Fibroblast of skin of abdomen (primary cell): Measurements from ENCODE around the gene DCC. TPM values are rescaled to one million over a fixed set of nuclear protein-coding genes. Genes with fewer than 3 reads are reported as not detected.

Experiments used
- DNase-seq: peaks from one replicate; pipeline ENCODE4 v3.0.0-alpha.2; 2013
- polyA plus RNA-seq, 2 experiments: library from polyadenylated mRNA; unstranded; fragments of 120-200 nt; gene quantifications; one replicate each; pipeline ENCODE4 v1.2.1, GENCODE V29; 2013; ENCODE audit not compliant: insufficient read length in 2 of 2

DCC gene
- polyA plus RNA-seq (2013, experiment 1 of 2; ENCODE audit: insufficient read length), result 0.69 TPM
- 0.53 TPM for polyA plus RNA-seq (2013, experiment 2 of 2; ENCODE audit: insufficient read length)

GRCh38 chr18:52339891-52340371 is at the start of gene DCC:
DCC (plus strand) TSS chr18:52340197; CDS start chr18:52340788, 591 bp downstream.
- peak; percentile 75 for DNase-seq

DNA sequence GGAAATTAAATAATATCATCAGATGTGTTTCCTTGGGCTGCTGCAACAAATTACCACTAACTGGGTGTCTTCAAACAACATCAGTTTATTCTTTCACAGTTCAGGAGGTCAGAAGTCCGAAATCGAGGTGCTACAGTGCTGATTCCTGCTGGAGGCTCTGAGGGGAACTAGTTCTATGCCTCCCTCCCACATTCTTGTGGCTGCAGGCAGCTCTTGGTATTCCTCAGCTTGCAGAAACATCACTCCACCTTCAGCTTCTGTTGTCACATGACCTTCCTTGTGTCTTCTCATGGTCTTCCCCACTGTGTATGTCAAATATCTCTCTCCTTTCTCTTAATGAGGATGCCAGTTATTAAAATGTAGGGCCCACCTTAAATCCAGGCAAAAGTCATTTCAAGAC is 29.3 kb upstream of the DCC start:
- no peak for DNase-seq

DNA sequence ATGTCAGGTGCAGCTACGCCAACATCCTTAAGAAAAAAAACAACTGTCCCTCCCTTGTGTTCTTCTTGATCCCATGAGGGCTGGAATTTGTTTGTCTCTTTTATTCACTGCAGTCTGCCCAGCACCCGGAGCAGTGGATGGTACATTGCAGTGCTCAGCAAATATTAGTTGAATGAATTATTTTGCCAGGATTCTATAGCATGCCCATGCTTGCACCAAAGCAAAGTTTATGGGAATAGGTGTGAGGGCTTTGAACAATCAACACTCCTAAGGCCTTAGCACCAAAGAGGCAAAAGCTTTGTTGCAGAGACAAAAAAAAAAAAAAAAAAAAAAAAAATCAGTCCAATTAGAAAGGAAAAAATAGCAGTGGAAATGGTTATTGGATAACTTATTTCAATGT is 28.7 kb upstream of the DCC start:
- DNase-seq, result no peak

DNA sequence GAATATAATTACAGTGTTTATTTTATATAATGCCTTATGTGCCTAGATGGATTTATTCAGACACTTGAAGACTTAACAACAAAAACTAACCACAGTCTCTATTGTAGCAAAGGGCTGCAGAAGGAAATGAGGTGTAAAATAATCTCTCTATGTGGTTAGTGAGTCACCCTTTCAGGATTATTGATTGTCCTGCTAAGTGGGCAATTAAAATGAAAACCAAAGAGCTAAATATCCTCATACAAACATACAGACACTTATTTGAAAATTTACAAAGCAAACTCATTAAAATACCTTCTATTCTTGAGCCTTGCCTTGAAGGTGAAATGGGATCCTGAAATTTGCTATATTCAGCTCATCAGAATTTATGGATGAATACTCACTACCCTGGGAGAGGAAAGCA is 27.7 kb upstream of the DCC start:
- peak; percentile 13 for DNase-seq

- peak; percentile 9 for DNase-seq
Observed at GRCh38 chr18:52313213-52313612, 26.8 kb upstream of the DCC start.

- DNase-seq, result peak; percentile 76
Observed at GRCh38 chr18:52319424-52319983, 20.5 kb upstream of the DCC start.

DNA sequence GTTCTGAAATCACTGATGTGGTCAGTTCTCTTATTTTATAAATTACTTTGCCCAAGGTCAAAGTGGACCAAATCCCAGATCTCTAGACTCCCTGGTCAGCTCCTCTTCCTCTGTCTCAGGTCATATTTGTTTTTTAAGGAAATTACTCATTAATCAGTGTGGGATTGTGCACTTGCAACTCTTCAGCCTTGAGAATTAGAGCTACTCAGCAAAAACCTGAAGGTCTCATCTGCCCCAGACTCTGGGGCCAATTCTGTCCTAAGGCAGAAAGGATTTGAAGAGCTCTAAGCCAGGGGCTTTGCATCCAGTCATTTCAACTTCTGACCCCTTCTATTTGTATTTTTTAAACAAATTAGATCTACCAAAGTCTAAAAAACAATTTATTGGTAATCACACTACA is 17.7 kb upstream of the DCC start:
- no peak for DNase-seq

GRCh38 chr18:52323802-52324201 is 16.2 kb upstream of the DCC start:
- no peak for DNase-seq

DNA sequence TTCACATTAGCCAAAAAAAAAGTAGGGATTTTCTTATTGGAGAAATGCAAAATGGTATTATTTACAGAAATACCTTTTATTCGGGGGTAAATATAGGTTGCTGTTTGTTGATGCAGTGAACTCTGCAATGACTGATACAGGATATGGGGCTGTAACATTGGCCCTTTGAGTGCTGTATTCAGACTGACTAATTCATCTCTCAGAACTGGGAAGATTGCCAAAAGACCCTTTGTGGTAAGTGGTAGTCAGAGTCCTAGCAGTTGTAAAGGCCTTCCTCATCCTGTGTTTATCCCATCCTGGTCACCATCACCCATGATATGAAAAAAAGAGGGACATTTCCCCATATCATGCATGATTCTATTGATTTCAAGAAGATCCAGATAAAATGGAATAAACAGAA is 14.0 kb upstream of the DCC start:
- DNase-seq, result peak; percentile 75

- no peak for DNase-seq
Observed at GRCh38 chr18:52333860-52334259, 6.1 kb upstream of the DCC start.

DNA sequence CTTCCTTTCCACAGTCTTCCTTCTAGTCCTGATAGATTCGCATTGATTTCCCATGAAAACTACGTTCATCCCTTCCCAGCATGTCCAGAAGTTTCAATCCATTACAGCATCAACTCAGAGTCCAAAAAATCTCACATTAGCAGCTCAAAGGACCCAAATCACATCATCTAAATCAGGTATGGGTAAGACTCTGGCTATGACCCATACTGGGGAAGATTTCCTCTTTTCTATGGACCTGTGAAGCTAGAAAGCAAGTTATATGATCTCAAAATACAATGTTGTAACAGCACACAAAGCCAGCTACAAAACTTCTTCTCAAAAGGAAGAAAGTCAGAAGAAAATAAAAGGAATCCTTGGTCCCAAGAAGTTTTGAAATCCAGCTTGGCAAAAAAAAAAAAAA is 5.7 kb upstream of the DCC start:
- DNase-seq, result no peak

- peak; percentile 84 for DNase-seq
Observed at GRCh38 chr18:52334896-52335295, 5.1 kb upstream of the DCC start.

DNA sequence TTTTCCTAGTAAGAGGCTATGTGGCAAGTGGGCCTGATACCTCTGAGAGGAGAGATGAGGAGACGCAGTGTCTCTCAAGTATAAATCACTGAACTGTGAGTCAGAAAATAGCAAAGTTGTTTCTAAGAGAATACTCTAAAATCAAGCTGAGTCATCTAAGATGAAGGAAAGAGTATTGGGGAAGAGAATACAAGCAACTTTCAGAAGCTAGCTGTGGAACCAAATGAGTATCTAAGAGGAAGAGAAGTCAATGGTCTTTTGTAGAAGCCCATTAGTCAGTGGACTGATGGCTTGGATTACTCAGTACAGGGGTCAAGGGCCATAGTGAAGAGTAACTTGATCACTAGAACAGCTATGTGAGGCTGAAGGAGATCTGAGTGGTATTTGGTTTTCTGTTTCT is 2.7 kb upstream of the DCC start:
- peak; percentile 67 for DNase-seq

GRCh38 chr18:52340406-52341102 is 557 bp downstream of the DCC start:
- DNase-seq, result no peak

DNA sequence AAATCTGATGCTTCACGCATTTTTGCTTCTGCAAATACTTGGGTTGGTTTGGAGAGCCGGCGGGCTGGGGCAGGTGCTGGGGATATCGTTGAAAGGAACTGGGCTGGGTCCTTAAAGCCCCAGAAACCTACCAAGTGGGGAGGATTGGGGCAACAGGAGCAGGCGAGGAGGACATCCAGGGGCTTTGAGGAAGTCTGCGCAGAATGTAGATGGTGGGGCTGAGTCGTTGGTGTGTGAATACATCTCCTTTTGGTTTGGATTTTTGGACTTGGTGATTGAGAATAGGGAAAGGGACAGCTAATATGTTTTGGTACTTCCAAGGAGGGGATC is 1.1 kb downstream of the DCC start:
- DNase-seq, result no peak

GRCh38 chr18:52341608-52342381 is 1.8 kb downstream of the DCC start:
- peak; percentile 22 for DNase-seq

DNA sequence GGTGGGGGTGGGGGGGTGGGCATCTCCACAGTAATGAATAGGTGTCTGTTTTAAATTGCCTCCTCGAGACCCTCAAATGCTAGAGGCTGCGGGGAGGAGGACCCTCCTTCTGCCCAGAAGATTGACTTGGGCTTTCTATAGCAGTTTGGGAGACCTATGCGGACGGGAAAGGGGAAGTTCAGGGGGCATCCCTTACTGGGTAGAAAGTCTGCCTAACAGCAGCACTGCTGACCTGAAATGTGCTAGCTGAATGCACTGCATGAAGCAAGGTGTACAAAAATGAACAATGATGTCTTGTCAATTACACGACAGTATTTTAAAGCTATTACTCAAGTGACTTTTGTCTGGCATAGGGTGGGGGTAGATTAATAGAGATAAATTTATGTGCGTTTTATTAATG is 2.5 kb downstream of the DCC start:
- DNase-seq, result no peak

GRCh38 chr18:52343138-52343537 is 3.1 kb downstream of the DCC start:
- DNase-seq, result no peak

DNA sequence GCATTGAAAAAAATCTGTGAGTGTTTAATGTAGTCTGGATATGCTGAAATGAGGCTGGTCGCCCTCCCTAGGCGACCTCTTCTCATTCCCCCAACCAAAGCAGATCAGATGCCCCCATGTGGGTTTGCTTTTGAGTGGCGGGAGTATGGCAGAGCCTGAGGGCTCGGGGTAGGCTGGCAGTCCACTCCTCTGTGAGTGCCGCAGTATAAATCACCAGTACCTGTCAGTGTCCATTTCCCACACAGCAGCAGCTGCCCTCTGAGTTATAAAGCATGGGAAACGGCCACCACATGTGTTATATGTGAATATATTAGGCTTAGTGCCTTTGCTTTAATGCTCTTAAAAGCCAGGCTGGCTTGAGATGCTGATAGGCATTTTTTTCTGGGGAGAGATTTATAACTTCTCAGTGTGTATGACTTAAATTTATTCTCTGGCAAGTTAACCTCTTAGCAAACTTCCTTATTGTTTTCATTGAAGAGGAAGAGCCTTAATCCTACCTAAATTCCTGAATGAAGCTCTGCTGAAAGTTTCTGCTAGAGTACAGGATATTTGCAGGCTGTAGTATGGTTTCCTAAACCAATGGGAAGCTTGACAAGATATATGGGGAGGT is 3.8 kb downstream of the DCC start:
- DNase-seq, result peak; percentile 31

DNA sequence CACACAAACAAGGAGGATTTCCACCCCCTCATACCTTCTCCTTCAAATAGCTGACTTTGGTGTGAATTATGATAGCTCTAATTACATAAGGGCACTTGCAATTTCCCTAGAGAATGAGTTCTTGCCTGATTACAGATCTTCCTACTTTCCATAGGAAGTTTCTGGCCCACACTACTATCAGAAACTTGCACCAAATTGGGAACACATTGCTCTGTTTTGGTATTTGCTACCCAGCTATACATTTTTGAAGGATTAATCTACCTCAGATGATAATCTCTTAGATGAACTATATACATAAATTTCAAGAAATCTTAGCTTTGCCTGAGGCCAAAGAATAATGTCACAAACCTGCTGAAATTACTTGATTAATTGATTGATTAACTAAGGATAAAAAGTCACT is 4.9 kb downstream of the DCC start:
- peak; percentile 48 for DNase-seq

DNA sequence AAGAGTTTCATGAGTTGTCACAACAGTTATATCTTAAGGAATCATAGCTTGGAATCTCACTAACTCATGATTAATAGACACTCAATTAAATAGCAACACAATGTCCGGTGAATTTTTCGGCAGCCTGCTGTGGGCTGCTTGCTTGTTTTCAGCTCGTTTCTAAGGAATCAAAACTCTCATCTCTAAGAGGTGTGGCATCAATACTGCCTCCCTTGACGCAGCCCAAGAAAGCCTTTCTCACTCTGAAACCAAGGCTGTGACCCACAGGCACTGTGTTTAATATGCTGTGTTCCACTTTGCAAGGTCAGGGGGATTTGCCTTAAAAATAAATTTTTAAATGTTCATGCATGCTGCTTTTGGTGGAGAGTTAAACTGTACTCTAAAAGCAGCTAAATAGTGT is 5.4 kb downstream of the DCC start:
- DNase-seq, result peak; percentile 17

- DNase-seq, result no peak
Observed at GRCh38 chr18:52348209-52348608, 8.2 kb downstream of the DCC start.

GRCh38 chr18:52349498-52349897 is 9.5 kb downstream of the DCC start:
- no peak for DNase-seq
